Measurements from ENCODE around the gene AGRN. TPM values are rescaled to one million over a fixed set of nuclear protein-coding genes. Genes with fewer than 3 reads are reported as not detected.
A peak's percentile ranks its signal among the peaks of the same experiment; 100 is the strongest.
"Not testable (repeated sequence)": the region's sequence is repeated elsewhere in the genome, so short reads cannot be mapped to it uniquely, and the experiment has no call there.

The AGRN gene
- total RNA-seq, 1 donor from 2014 or later: 14.1 TPM

GRCh38 chr1:997993-998744 is 21.8 kb upstream of the AGRN start:
- intact Hi-C loops (cut with DNase I): no loop called here
- DNase-seq (ENCODE audit: missing footprints) (peak; percentile 42), ATAC-seq (no peak)

DNA sequence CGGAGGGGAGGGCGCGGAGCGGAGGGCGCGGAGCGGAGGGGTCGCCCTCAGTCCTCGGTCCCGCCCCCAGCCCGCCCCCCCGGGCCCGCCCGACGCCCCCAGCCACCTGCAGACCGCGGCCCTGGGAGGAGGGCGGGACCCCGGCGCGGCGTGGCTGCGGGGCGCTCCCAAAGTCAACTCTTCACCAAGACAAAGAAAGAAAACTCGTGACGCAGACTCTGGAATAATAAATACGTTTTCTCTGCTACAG is 21.2 kb upstream of the AGRN start:
- ATAC-seq: no peak
- DNase-seq (ENCODE audit: missing footprints): no peak
- intact Hi-C loops (cut with DNase I): no loop called here

DNA sequence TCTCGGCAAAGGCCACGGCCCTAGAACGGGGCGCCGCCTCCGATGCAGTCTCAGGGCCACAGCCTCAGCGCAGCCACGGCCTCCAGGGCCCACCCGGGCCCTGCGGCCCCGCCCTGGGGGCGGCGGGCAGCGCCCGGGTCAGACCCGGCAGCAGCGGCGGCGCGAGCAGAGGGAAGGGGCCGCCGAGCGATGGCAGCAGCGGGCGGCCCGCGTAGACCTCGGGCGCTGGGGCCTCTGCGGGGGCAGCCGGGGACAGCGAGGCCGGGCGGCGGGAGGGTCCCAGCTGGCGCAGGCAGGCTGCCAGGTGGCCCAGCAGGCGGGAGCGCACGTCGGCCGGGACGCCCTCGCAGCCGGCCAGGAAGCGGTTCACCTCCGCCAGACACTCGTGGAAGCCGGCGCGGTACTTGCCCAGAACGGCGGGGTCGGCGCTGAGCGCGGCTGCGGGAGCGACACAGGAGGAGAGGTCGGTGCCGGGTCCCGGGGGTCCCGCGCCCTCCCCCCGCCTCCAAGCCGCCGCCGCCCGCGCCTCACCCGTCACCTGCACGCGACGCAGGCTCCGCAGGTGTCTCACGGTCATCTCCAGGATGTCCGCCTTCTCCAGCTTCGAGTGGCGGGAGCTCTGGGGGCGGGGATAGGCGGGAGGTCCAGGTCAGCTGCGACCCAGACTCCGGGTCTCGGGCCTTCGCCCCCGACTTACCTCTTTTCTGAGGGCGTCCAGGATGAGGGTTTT is 20.8 kb upstream of the AGRN start:
- DNase-seq (ENCODE audit: missing footprints) (peak; percentile 71), ATAC-seq (peak; percentile 4)
- intact Hi-C loops (cut with DNase I): loop anchor here (1.0 kb wide), 1 partner anchor 19 kb away; no protein-coding TSS in a partner anchor

DNA sequence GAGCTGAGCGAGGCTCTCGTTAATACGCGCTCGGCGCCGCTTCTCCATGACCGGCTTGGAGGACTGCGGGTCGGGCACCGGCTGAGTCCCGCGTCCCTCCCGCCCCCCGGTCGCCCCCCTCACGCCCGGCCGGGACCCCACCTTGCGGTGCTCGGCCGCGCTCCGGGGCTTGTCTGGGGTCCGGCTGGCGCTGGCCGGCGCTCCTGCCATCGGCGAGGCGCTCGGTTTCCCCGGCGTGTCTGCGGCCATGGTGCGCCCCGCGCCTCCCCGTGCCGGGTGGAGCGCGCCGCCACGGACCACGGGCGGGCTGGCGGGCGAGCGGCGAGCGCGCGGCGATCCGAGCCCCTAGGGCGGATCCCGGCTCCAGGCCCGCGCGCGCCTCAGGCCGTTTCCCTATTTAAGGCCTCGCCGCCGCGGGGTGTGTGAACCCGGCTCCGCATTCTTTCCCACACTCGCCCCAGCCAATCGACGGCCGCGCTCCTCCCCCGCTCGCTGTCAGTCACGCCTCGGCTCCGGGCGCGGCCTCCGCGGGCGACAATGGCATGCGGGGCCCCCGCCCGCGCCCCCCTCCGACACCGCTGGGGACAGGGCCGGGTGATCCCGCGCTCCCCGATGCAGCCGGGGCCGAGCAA is 20.1 kb upstream of the AGRN start, which contains the start of gene HES4:
TSS of gene HES4 (minus strand) at position 373 of the 632 bp plus-strand sequence. CDS start at position 249, 124 bp downstream.
- peak; percentile 96 for DNase-seq (ENCODE audit: missing footprints)
- ATAC-seq: peak; percentile 83
- intact Hi-C loops (cut with DNase I): loop anchor here (1.0 kb wide), 1 partner anchor 20 kb away; no protein-coding TSS in a partner anchor

DNA sequence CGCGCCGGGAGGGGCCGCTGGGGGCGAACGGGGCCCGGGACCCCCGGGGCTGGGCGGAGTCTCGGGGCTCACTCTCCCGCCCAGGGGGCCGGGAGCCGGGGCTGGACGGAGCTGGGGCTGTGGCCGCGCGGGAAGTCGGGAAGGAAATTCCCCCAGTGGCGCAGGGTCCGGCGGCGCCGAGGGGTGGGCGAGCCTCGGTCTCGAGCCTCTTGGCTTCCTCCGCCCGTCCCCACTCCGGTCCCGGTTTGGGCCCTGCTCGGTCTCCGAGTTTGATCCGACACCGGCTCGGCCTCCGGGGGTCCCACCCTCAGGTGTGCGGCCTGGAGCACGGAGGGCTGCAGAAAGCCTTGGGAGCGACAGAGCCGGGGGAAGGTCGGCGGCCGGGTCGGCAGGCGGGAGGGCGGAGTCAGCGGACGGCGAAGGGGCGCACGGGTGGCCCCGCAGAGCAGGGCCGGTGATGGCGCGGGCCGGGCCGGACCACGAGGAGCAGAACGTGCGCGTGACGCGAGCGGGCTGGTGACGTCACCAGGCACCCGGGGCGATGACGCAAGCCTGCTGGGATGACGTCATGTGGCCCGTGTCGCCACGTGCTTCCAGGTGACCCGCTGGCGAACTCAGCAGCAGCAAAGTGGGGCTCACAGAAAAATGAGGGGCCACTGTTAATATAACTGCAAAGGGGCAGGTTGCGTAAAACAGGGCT is 19.4 kb upstream of the AGRN start:
- ATAC-seq (peak; percentile 61), DNase-seq (ENCODE audit: missing footprints) (peak; percentile 86)
- intact Hi-C loops (cut with DNase I): no loop called here

GRCh38 chr1:1001057-1001783 is 18.7 kb upstream of the AGRN start:
- no peak for ATAC-seq
- intact Hi-C loops (cut with DNase I): no loop called here
- peak; percentile 42 for DNase-seq (ENCODE audit: missing footprints)

GRCh38 chr1:1003618-1004419 is 16.1 kb upstream of the AGRN start:
- DNase-seq (ENCODE audit: missing footprints): peak; percentile 34
- intact Hi-C loops (cut with DNase I): no loop called here
- no peak for ATAC-seq

GRCh38 chr1:1004420-1004779 is 15.5 kb upstream of the AGRN start:
- intact Hi-C loops (cut with DNase I): no loop called here
- DNase-seq (ENCODE audit: missing footprints) (peak; percentile 46), ATAC-seq (no peak)

- peak; percentile 32 for ATAC-seq
- peak; percentile 64 for DNase-seq (ENCODE audit: missing footprints)
- intact Hi-C loops (cut with DNase I): no loop called here
These were observed 14.9 kb upstream of the AGRN start for GRCh38 chr1:1004780-1005697.

DNA sequence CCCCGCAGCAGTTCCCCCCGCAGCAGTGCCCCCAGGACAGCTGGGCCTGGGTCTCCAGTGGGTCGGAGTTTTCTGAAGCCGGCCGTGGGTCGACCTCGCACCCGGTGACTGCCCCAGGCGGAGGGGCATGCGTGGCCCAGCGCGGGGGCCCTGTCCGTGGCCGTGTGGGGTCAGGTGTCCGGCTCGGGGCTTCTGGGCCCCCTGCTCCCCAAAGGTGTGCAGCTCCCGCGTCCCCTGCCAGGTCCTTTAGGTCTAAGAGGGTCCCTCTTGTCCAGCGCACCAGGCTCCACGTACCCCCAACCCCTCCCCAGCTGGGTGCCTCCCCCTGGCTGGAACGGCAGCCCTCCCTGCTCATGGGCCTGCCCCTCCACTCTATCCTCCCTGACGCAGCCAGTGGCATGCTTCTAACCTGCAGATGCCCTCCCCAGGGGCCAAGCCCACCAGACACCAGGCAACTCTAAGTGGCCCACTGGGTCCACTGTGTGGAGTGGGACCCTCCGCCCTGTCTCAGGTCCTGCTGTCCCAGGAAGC is 14.1 kb upstream of the AGRN start:
- intact Hi-C loops (cut with DNase I): no loop called here
- peak; percentile 50 for DNase-seq (ENCODE audit: missing footprints)
- ATAC-seq: no peak

DNA sequence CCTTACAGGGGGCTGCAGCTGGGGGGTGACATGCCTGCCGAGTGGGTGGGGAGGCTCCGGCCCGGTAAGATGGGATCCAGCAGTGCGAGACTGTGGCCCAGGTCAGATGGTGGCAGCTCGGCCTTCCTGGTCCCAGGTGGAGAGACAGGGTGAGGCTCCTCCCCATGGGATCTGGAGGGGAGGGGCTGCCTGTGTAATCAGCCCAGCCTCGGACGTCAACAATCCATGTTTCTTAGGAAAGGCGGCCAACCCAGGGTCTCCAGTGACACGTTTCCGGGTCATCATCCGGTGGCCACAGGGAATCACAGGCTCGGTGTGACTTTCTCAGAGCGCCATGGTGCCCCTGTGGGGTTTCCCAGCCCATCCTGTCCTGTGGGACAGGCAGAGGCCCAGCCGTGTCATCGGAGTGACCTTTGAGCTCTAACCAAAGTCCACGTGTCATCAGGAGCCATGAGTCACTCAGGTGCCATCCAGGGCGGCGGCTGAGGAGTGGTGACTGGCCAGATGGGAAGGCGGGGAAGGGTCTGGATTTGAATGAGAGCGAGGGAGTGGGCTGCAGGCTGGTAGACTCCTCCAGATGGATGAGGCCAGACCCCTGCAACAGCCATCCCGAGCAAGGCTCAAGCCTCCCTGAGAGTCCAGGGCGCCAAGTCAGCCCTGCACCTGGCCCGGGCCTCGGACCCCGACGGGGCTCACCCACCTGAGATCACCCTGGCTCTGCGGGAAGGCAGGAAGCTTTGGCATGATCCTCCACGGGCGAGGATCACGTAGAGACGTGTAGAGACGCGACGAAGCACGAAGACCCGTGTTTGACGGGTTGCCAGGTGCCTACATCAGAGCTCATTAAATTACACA is 13.4 kb upstream of the AGRN start:
- ATAC-seq (no peak), DNase-seq (ENCODE audit: missing footprints) (peak; percentile 50)
- intact Hi-C loops (cut with DNase I): no loop called here

GRCh38 chr1:1010131-1010530 is 9.8 kb upstream of the AGRN start:
- ATAC-seq; intact Hi-C loops (cut with DNase I): not testable (repeated sequence)
- DNase-seq (ENCODE audit: missing footprints): peak; percentile 51

- intact Hi-C loops (cut with DNase I): no loop called here
- DNase-seq (ENCODE audit: missing footprints) (peak; percentile 32), ATAC-seq (no peak)
These were observed 8.4 kb upstream of the AGRN start for GRCh38 chr1:1011396-1011949.

DNA sequence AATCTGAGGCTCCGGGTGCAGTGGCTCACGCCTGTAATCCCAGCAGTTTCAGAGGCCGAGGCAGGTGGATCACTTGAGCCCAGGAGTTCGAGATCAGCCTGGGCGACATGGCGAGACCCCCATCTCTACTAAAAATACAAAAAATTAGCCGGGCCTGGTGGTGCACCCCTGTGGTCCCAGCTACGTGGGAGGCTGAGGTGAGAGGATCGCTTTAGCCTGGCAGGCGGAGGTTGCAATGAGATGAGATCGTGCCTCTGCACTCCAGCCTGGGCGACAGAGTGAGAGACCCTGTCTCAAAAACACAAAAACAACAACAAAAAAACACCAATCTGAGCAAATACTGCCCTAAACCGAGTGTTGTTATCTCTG is 7.2 kb upstream of the AGRN start:
- ATAC-seq; intact Hi-C loops (cut with DNase I): not testable (repeated sequence)
- peak; percentile 37 for DNase-seq (ENCODE audit: missing footprints)

DNA sequence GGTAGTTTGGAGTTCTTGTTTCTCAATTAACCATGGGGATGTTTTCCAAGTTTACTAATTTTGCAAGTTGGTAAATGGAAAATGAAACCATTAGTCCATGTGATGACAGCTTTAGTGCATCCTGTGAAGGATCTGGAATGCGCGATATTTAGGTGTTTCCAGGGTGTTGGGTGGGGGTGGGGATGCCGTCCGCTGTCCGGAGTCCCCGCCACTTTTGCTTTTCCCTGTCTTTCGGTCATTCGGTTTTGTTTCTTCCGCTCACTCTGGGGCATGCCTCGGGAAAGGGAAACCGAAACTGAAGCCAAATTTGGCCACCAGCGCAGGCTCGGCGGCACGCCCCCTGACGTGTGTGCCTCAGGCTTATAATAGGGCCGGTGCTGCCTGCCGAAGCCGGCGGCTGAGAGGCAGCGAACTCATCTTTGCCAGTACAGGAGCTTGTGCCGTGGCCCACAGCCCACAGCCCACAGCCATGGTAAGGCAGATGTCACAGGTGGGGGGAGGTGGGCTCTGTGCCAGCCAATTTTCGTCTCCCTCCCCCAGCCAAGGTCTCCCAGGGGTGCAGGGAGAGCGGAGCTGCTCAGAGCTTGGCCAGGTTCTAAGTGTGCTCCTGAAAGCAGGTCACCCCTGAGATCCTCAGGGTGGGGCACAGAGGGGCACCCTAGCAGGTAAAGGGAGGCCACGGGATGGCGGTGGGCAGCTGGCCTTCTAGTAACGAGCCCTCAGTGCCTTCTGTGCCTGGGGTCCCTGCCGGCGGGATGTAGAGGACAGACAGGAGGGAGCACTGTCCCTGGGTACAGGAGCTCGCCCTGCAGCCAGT is 6.6 kb upstream of the AGRN start, which contains the start of gene ISG15:
TSS of gene ISG15 (plus strand) at position 393 of the 817 bp plus-strand sequence. CDS start at position 470, 77 bp downstream.
- peak; percentile 93 for ATAC-seq
- peak; percentile 96 for DNase-seq (ENCODE audit: missing footprints)
- intact Hi-C loops (cut with DNase I): no loop called here

Measured in Right ventricle myocardium inferior (tissue), 1 donor.